Transverse colon (tissue), 3 donors: Measurements from ENCODE around the gene AZGP1.

Experiments used
- POLR2A ChIP-seq: fragments of 450-650 bp; IDR thresholded peaks from one replicate; pipeline ENCODE4 v1.6.1; 2016; ENCODE audit warnings: antibody characterized with exemption, mild to moderate bottlenecking, moderate library complexity
- TF ChIP-seq, protein P1 (sequence below), 5 experiments: fragments of 200-600 bp in 3 of 5; fragments of 450-650 bp in 2 of 5; sonication (generic) in 3 of 5; IDR thresholded peaks; 1 replicate in 2 of 5; 2 replicates in 3 of 5; pipeline ENCODE4 v1.5.1; 2016 to 2017; ENCODE audit warnings: antibody characterized with exemption in 5 of 5, inconsistent platforms in 3 of 5, mild to moderate bottlenecking in 2 of 5, moderate library complexity in 1 of 5

DNA sequence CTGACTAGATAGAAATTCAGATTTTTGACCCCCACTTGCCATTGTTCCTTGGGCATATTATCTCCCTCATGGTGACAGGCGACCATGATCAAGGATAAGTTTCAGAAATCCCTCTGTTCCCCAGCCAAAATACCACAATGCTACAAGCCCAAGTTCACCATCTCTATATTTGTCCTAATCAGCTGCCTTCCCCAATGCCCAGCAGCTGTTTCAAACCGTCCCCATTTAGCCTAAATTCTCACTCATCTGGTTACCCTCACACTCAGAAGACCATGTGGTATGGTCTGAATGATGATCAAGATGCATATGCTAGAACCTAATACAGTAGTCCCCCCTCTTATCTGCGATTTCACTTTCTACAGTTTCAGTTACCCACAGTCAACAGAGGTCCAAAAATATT lies 45.5 kb downstream of the AZGP1 start:
- TF ChIP-seq, protein P1, sequence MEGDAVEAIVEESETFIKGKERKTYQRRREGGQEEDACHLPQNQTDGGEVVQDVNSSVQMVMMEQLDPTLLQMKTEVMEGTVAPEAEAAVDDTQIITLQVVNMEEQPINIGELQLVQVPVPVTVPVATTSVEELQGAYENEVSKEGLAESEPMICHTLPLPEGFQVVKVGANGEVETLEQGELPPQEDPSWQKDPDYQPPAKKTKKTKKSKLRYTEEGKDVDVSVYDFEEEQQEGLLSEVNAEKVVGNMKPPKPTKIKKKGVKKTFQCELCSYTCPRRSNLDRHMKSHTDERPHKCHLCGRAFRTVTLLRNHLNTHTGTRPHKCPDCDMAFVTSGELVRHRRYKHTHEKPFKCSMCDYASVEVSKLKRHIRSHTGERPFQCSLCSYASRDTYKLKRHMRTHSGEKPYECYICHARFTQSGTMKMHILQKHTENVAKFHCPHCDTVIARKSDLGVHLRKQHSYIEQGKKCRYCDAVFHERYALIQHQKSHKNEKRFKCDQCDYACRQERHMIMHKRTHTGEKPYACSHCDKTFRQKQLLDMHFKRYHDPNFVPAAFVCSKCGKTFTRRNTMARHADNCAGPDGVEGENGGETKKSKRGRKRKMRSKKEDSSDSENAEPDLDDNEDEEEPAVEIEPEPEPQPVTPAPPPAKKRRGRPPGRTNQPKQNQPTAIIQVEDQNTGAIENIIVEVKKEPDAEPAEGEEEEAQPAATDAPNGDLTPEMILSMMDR (IDR thresholded peaks at IDR 0.05), result no peak
- TF ChIP-seq POLR2A, result no peak
